Measurements from ENCODE around the gene PLCH1.

PLCH1 gene

GRCh38 chr3:155661042-155661441, 83.8 kb downstream of the PLCH1 start:
- DNase-seq (ENCODE audit: low read depth) = no peak
- no peak overlapping the region for H3K4me3 ChIP-seq (ENCODE audit: low read length)
- TF ChIP-seq CTCF (conservative IDR thresholded peaks at IDR 0.05; ENCODE audit: low read depth, low read length) = no peak

GRCh38 chr3:155658671-155659261, 86.1 kb downstream of the PLCH1 start:
- no peak overlapping the region for H3K4me3 ChIP-seq (ENCODE audit: low read length)
- no peak for DNase-seq (ENCODE audit: low read depth)
- no peak for TF ChIP-seq CTCF (conservative IDR thresholded peaks at IDR 0.05; ENCODE audit: low read depth, low read length)

- TF ChIP-seq CTCF (conservative IDR thresholded peaks at IDR 0.05; ENCODE audit: low read depth, low read length) = no peak
- no peak overlapping the region for H3K4me3 ChIP-seq (ENCODE audit: low read length)
Observed at GRCh38 chr3:155658006-155658405, 86.9 kb downstream of the PLCH1 start.

GRCh38 chr3:155657161-155657560, 87.7 kb downstream of the PLCH1 start:
- H3K4me3 ChIP-seq (ENCODE audit: low read length) = no peak overlapping the region
- TF ChIP-seq CTCF (conservative IDR thresholded peaks at IDR 0.05; ENCODE audit: low read depth, low read length) = no peak
- no peak for DNase-seq (ENCODE audit: low read depth)

More at GRCh38 chr3:155658006-155658405, 86.9 kb downstream of the PLCH1 start:
- no peak for DNase-seq (ENCODE audit: low read depth)

DNA sequence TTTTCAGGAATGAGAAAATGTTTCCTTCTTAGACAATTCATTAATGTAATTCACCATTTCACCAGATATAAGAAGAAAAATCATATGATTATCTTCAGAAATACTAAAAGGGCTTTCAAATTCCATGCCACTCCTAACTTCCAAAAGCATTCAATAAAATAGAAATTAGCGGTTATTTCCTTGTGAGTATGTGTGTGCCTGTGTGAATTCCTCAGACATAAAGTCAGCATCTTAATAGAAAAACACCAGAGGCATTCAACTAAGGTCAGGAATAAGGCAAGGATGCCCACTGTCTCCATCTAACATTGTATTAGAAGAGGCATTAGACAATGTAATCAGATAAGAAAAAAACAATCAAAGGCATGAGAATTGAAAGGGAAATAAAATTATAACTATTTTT, 88.4 kb downstream of the PLCH1 start:
- H3K4me3 ChIP-seq (ENCODE audit: low read length) = no peak overlapping the region
- no peak for TF ChIP-seq CTCF (conservative IDR thresholded peaks at IDR 0.05; ENCODE audit: low read depth, low read length)
- DNase-seq (ENCODE audit: low read depth) = no peak

GRCh38 chr3:155651489-155652218, 93.2 kb downstream of the PLCH1 start:
- no peak for TF ChIP-seq CTCF (conservative IDR thresholded peaks at IDR 0.05; ENCODE audit: low read depth, low read length)
- no peak overlapping the region for H3K4me3 ChIP-seq (ENCODE audit: low read length)
- no peak for DNase-seq (ENCODE audit: low read depth)

DNA sequence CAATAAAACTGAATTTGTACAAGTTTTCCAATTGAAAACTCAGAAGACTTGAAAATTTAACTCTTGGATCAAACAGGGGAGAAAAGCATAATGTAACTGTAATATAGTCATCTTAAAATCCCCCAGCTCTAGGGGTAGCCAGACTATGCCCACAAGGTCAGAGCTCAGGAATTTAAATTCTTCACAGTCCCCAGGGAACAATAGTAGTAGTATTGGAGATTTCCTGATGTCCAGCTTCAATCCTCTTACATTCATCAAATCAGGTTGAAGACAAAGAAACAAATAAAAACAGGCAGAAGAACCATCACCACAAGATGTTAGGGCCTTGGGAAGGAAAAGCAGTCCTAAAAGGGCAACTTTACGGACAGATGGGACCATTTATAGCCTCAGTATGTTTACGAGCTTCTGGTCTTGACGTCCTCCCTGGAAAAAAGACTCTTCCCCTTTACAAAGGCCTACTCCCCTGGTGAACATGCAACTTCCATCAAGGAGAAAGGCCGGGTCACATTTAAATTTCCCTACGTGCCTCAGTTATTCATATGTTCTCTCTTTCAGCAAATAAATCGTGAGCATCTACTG, 96.8 kb downstream of the PLCH1 start:
- TF ChIP-seq CTCF (conservative IDR thresholded peaks at IDR 0.05; ENCODE audit: low read depth, low read length) = no peak

More for the DNA sequence above, 96.8 kb downstream of the PLCH1 start:
- DNase-seq (ENCODE audit: low read depth) = no peak
- H3K4me3 ChIP-seq (ENCODE audit: low read length) = no peak overlapping the region
